Measurements from ENCODE around the gene LCN10.

DNA sequence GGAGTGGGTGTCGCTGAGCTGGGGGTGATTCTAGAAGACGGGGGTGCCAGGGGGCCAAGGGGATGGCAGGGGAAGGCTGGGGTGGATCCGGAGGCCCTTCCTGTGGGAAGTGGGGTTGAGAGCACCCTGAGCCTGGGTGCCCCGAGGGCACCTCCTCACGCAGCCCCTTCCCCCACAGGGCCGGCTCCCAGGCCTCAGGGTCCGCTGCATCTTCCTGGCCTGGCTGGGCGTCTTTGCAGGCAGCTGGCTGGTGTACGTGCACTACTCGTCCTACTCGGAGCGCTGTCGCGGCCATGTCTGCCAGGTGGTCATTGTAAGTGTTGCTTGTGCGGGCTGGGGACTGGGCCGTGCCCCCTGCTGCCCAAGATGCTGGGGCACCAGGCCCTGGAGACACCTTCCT lies 25.3 kb downstream of the LCN10 start:
- TF ChIP-seq ZNF8 (CRISPR knock-in tag; IDR thresholded peaks at IDR 0.05) (no peak), ZNF565 (CRISPR knock-in tag; conservative IDR thresholded peaks at IDR 0.05; ENCODE audit: low read depth) (no peak), SNAI2 (CRISPR knock-in tag; IDR thresholded peaks at IDR 0.05) (no peak), ZC3H10 (CRISPR knock-in tag; IDR thresholded peaks at IDR 0.05) (no peak), ZFP30 (CRISPR knock-in tag; IDR thresholded peaks at IDR 0.05) (no peak)
